COLO829 (cell line): ENCODE results near the gene CPNE1.

Experiments used
- DNase-seq: peaks from one replicate; pipeline ENCODE4 v3.0.0; 2012; ENCODE audit warnings: low spot score

Gene CPNE1

GRCh38 chr20:35598899-35599775 lies 65.6 kb downstream of the CPNE1 start:
- no peak for DNase-seq

- DNase-seq = no peak
These were observed 66.2 kb downstream of the CPNE1 start for GRCh38 chr20:35598476-35598875.

GRCh38 chr20:35597186-35597585 lies 67.5 kb downstream of the CPNE1 start:
- no peak for DNase-seq

- no peak for DNase-seq
These were observed 68.8 kb downstream of the CPNE1 start for GRCh38 chr20:35595901-35596300.

- no peak for DNase-seq
These were observed 69.2 kb downstream of the CPNE1 start for GRCh38 chr20:35595456-35595855.

GRCh38 chr20:35592339-35592974 lies 72.2 kb downstream of the CPNE1 start:
- no peak for DNase-seq

GRCh38 chr20:35588397-35588796 lies 76.3 kb downstream of the CPNE1 start:
- no peak for DNase-seq

GRCh38 chr20:35587436-35587835 lies 77.3 kb downstream of the CPNE1 start:
- DNase-seq = no peak

GRCh38 chr20:35586751-35587425 lies 77.8 kb downstream of the CPNE1 start:
- no peak for DNase-seq

GRCh38 chr20:35583636-35584560 lies 80.8 kb downstream of the CPNE1 start:
- DNase-seq = no peak

GRCh38 chr20:35582741-35583404 lies 81.8 kb downstream of the CPNE1 start:
- DNase-seq = no peak

- no peak for DNase-seq
These were observed 82.6 kb downstream of the CPNE1 start for GRCh38 chr20:35582131-35582530.

- no peak for DNase-seq
These were observed 85.5 kb downstream of the CPNE1 start for GRCh38 chr20:35579196-35579595.

- DNase-seq = no peak
These were observed 86.2 kb downstream of the CPNE1 start for GRCh38 chr20:35578469-35578868.

GRCh38 chr20:35576816-35577215 lies 87.9 kb downstream of the CPNE1 start:
- no peak for DNase-seq
